Measurements from ENCODE around the gene SLC2A11.
"Not testable (repeated sequence)": the region's sequence is repeated elsewhere in the genome, so short reads cannot be mapped to it uniquely, and the experiment has no call there.

The SLC2A11 gene

DNA sequence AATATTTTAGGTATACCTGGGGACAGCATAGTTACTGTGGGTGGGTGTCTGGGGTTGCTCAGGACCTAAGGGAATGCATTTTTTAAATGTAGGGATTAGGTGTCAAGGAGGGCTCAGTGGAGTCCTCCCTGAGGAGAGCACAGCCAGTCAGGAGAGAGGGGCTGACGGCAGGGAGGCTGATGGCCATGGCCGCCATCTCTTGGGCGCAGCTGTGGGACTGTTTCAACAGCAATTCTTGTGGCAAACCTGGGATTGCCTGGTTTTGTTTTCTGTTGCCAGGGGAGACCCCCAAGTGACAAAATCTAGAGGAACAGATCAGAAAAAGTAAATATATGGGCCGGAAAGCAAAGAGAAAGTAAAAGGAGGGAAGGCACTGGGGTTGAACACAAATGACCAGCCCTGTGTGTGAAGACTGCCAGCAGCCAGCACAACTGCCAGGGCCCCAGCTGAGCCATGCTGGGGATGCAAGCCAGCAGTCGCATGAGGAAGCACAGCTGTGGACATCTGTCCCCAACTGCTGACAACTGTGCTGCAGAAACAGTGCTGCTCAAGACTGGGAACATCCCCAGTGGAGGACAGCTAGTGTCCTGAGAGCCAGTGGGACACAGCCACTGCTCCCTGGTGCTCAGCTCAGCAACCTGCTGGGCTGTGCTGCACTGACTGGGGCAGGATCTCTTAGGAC lies 47.0 kb downstream of the SLC2A11 start:
- no peaks in the 10 kb centered on the region for H3K27me3 ChIP-seq
- H3K36me3 ChIP-seq, result no peaks in the 10 kb centered on the region
- peaks cover 10% of the 10 kb centered on the region for H3K4me1 ChIP-seq
- TF ChIP-seq, protein P1, sequence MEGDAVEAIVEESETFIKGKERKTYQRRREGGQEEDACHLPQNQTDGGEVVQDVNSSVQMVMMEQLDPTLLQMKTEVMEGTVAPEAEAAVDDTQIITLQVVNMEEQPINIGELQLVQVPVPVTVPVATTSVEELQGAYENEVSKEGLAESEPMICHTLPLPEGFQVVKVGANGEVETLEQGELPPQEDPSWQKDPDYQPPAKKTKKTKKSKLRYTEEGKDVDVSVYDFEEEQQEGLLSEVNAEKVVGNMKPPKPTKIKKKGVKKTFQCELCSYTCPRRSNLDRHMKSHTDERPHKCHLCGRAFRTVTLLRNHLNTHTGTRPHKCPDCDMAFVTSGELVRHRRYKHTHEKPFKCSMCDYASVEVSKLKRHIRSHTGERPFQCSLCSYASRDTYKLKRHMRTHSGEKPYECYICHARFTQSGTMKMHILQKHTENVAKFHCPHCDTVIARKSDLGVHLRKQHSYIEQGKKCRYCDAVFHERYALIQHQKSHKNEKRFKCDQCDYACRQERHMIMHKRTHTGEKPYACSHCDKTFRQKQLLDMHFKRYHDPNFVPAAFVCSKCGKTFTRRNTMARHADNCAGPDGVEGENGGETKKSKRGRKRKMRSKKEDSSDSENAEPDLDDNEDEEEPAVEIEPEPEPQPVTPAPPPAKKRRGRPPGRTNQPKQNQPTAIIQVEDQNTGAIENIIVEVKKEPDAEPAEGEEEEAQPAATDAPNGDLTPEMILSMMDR (IDR thresholded peaks at IDR 0.05; ENCODE audit: low read depth, low read length), result no peak
- H3K9me3 ChIP-seq, result no peaks in the 10 kb centered on the region
- no peak for DNase-seq
- H3K4me3 ChIP-seq (ENCODE audit: low read depth, low read length), result no peak overlapping the region

DNA sequence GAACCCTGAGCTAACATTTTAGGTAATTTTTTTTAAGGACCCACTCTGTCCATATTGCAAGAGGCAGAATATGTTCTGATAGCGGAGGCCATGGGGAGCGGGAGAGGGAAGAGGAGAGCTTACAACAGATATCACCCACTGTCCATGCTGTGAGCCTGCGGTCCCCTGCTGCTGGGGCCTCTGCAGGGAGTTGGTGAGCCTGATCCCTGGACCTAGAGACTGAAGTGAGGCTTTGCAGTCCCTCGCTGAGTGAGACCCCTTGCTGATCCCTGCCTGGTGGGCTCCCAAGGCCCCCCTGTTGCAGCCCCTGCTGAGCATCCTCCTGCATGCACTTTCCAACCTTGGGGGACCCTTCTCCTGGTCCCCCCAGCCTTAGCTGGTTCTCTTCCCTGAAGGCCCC lies 49.0 kb downstream of the SLC2A11 start:
- Histone ChIP-seq H3K4me3 (ENCODE audit: low read depth, low read length) (no peak overlapping the region), H3K27me3 (no peaks in the 10 kb centered on the region), H3K9me3 (no peaks in the 10 kb centered on the region), H3K4me1 (peaks cover 10% of the 10 kb centered on the region), H3K36me3 (no peaks in the 10 kb centered on the region)
- TF ChIP-seq, protein P1 (IDR thresholded peaks at IDR 0.05; ENCODE audit: low read depth, low read length), result no peak
- no peak for DNase-seq

DNA sequence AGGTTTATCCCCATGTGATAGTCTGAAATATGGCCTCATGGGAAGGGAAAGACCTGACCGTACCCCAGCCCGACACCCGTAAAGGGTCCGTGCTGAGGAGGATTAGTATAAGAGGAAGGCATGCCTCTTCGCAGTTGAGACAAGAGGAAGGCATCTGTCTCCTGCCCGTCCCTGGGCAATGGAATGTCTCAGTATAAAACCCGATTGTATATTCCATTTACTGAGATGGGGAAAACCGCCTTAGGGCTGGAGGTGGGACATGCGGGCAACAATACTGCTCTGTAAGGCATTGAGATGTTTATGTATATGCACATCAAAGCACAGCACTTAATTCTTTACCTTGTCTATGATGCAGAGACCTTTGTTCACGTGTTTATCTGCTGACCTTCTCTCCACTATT lies 49.7 kb downstream of the SLC2A11 start:
- H3K36me3 ChIP-seq; H3K4me3 ChIP-seq (ENCODE audit: low read depth, low read length); H3K9me3 ChIP-seq; DNase-seq; H3K27me3 ChIP-seq: not testable (repeated sequence)
- H3K4me1 ChIP-seq, result peaks cover 10% of the 10 kb centered on the region

DNA sequence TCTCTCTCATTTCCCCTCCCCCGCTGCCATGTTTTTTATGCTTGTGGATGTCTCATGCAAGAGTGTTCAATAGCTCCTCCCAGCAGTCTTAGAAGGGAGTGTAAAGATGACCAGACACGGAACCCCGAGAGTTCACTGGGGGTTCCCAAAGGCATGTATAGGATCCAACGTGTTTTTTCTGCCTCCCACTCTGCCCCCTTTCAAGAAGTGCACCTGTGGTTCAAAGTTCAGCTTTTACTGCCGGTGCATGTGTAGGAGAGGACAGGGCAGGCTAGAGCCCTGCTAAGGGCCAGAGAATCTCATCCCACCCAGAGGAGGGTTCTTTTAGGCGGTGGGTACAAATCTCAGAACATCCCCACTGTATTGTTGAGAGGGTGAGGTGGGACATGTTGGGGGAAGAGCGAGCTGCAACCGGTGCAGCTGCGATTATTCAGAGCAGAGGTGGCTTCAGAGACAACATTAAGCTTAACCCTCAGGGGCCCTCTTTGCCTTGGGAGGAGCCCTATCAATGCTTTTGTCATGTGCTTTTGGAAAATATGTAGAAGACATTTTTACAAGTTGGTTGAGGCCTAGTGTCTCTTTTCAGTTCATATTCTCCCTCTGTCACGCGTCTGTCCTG lies 51.0 kb downstream of the SLC2A11 start:
- no peak for DNase-seq
- TF ChIP-seq, protein P1 (IDR thresholded peaks at IDR 0.05; ENCODE audit: low read depth, low read length), result no peak
- no peaks in the 10 kb centered on the region for H3K36me3 ChIP-seq
- no peak overlapping the region for H3K4me3 ChIP-seq (ENCODE audit: low read depth, low read length)
- H3K9me3 ChIP-seq, result no peaks in the 10 kb centered on the region
- H3K27me3 ChIP-seq, result no peaks in the 10 kb centered on the region
- H3K4me1 ChIP-seq, result peaks cover 10% of the 10 kb centered on the region

DNA sequence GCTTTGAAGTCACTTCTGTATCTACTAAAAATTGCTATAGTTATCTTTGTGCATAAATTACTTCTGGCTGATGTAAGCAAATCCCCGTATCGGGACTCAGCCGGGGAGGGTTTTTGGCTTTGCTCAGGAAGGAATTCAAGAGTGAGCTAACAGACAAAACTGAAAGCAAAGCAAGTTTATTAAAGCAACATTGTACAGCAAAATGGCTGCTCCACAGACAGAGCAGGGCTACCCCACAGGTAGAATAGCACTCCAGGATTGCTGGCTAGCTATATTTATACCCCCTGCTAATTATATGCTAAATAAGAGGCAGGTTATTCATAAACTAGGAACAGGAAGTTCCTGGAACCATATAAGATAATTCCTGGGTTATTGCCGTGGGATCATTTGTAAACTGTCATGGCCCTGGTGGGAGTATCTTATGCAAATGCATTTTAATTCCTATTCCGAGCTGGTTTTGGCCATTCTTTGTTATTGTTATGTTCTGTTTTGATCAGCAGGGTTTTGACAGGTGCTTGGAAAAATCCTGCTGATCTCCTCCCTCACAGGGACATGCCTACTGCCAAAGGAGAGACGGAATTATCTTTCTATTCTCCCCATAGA lies 51.7 kb downstream of the SLC2A11 start:
- no peaks in the 10 kb centered on the region for H3K36me3 ChIP-seq
- no peaks in the 10 kb centered on the region for H3K27me3 ChIP-seq
- no peak overlapping the region for H3K4me3 ChIP-seq (ENCODE audit: low read depth, low read length)
- TF ChIP-seq, protein P1 (IDR thresholded peaks at IDR 0.05; ENCODE audit: low read depth, low read length), result no peak
- DNase-seq, result no peak
- H3K9me3 ChIP-seq, result no peaks in the 10 kb centered on the region
- peaks cover 13% of the 10 kb centered on the region for H3K4me1 ChIP-seq

DNA sequence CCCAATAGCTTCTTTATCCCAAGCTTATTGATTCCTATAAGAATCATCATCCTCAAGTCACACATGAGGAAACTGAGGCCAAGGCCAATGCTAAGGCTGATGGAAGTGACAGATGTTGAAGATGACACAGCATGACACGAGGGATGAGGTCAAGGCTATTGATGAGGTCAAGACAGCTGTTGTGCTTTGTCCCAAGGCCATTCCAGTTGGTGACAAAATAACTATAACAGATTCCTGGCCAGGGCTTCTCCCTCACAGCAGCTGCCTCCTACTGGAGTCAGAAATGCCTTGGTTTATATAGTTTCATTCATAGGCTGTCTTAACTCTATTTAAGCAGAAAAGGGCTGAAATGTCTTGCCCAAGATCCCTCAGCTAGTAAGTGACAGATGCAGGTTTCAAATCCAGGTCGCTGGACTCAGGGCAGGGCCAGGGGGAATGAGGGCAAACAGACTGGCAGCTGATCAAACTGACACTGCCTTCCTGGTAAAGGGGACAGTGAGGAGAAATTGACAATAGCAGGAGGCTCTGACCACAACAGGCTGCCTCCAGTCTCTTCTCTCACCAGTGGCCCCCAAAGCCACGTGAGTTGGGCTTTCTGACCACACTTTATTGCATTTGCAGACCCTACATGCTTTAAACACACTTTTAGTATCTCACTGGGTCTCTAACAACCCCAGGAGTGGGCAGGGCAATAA lies 53.0 kb downstream of the SLC2A11 start:
- Histone ChIP-seq H3K36me3 (no peaks in the 10 kb centered on the region), H3K9me3 (no peaks in the 10 kb centered on the region), H3K4me1 (peaks cover 17% of the 10 kb centered on the region), H3K27me3 (no peaks in the 10 kb centered on the region), H3K4me3 (ENCODE audit: low read depth, low read length) (no peak overlapping the region)
- TF ChIP-seq, protein P1 (IDR thresholded peaks at IDR 0.05; ENCODE audit: low read depth, low read length), result no peak
- no peak for DNase-seq

All from BE2C (cell line).